GM21423 (cell line): ENCODE data around the gene WDR36.
"Not testable (repeated sequence)": the region's sequence is repeated elsewhere in the genome, so short reads cannot be mapped to it uniquely, and the experiment has no call there.

Experiments used
- ATAC-seq: cut with Tn5 transposase; IDR thresholded peaks from one replicate; pipeline ENCODE4 v1.9.1; 2021; ENCODE audit warnings: mild to moderate bottlenecking, moderate library complexity; ENCODE audit not compliant: unreplicated experiment

WDR36 gene

GRCh38 chr5:111134864-111135263, 42.7 kb downstream of the WDR36 start:
- ATAC-seq, result no peak

GRCh38 chr5:111135363-111135762, 43.2 kb downstream of the WDR36 start:
- no peak for ATAC-seq

GRCh38 chr5:111135946-111136345, 43.8 kb downstream of the WDR36 start:
- no peak for ATAC-seq

- no peak for ATAC-seq
Measured at GRCh38 chr5:111138096-111138495, 45.9 kb downstream of the WDR36 start.

GRCh38 chr5:111141471-111141870, 49.3 kb downstream of the WDR36 start:
- not testable (repeated sequence) for ATAC-seq

- no peak for ATAC-seq
Measured at GRCh38 chr5:111142932-111143331, 50.8 kb downstream of the WDR36 start.

GRCh38 chr5:111143910-111144309, 51.8 kb downstream of the WDR36 start:
- ATAC-seq, result peak; percentile 30

- peak; percentile 98 for ATAC-seq
Measured at GRCh38 chr5:111144352-111144930, 52.3 kb downstream of the WDR36 start.

- no peak for ATAC-seq
Measured at GRCh38 chr5:111146053-111146452, 53.9 kb downstream of the WDR36 start.

- ATAC-seq, result no peak
Measured at GRCh38 chr5:111147502-111147901, 55.4 kb downstream of the WDR36 start.

GRCh38 chr5:111151998-111152397, 59.9 kb downstream of the WDR36 start:
- no peak for ATAC-seq

GRCh38 chr5:111153483-111153882, 61.3 kb downstream of the WDR36 start:
- ATAC-seq, result no peak

GRCh38 chr5:111153945-111154344, 61.8 kb downstream of the WDR36 start:
- ATAC-seq, result no peak

GRCh38 chr5:111158105-111158744, 66.1 kb downstream of the WDR36 start:
- ATAC-seq, result peak; percentile 69

- ATAC-seq, result no peak
Measured at GRCh38 chr5:111159845-111160244, 67.7 kb downstream of the WDR36 start.

GRCh38 chr5:111163000-111163399, 70.9 kb downstream of the WDR36 start:
- no peak for ATAC-seq

GRCh38 chr5:111165058-111165457, 72.9 kb downstream of the WDR36 start:
- no peak for ATAC-seq

GRCh38 chr5:111167551-111167950, 75.4 kb downstream of the WDR36 start:
- ATAC-seq, result no peak

GRCh38 chr5:111168608-111169007, 76.5 kb downstream of the WDR36 start:
- no peak for ATAC-seq

GRCh38 chr5:111169269-111169668, 77.1 kb downstream of the WDR36 start:
- no peak for ATAC-seq

GRCh38 chr5:111170279-111170678, 78.1 kb downstream of the WDR36 start:
- no peak for ATAC-seq

GRCh38 chr5:111172504-111172903, 80.4 kb downstream of the WDR36 start:
- no peak for ATAC-seq

- no peak for ATAC-seq
Measured at GRCh38 chr5:111173476-111173875, 81.3 kb downstream of the WDR36 start.
